Thoracic aorta (tissue), 2 donors: ENCODE results near the gene FBXW9. TPM values are rescaled to one million over a fixed set of nuclear protein-coding genes. Genes with fewer than 3 reads are reported as not detected.
A peak's percentile ranks its signal among the peaks of the same experiment; 100 is the strongest.
"Not testable (repeated sequence)": the region's sequence is repeated elsewhere in the genome, so short reads cannot be mapped to it uniquely, and the experiment has no call there.

Experiments
- ATAC-seq: fragments of 150-250 bp; one replicate; pipeline ENCODE4 v1.8.0; 2017; ENCODE audit warnings: low read depth; ENCODE audit not compliant: insufficient number of reproducible peaks, low FRiP score
- DNase-seq: peaks from one replicate; pipeline ENCODE4 v3.0.0-alpha.2; 2020; ENCODE audit warnings: low spot score
- H3K27ac ChIP-seq, 2 donors: fragments of 200-600 bp; sonication (generic); 1 replicate in 1 of 2; 2 replicates in 1 of 2; pipeline ENCODE4 v1.5.1; 2016; ENCODE audit warnings: mild to moderate bottlenecking in 2 of 2, moderate library complexity in 2 of 2
- H3K27me3 ChIP-seq: fragments of 200-600 bp; sonication (generic); replicated peaks from 2 replicates; pipeline ENCODE4 v1.6.0; 2016; ENCODE audit warnings: mild to moderate bottlenecking; ENCODE audit not compliant: insufficient read depth
- H3K36me3 ChIP-seq: fragments of 200-600 bp; sonication (generic); one replicate; pipeline ENCODE4 v1.5.1; 2016
- H3K4me1 ChIP-seq, 2 donors: fragments of 200-600 bp; sonication (generic); 1 replicate in 1 of 2; 2 replicates in 1 of 2; pipeline versions ENCODE4 v1.5.1 to v1.6.0; 2016; ENCODE audit warnings: low read depth in 2 of 2, mild to moderate bottlenecking in 1 of 2; ENCODE audit not compliant: control insufficient read depth in 1 of 2
- H3K4me3 ChIP-seq: fragments of 200-600 bp; sonication (generic); 2 replicates; pipeline ENCODE4 v1.5.1; 2016; ENCODE audit warnings: mild to moderate bottlenecking
- H3K9me3 ChIP-seq: fragments of 200-600 bp; sonication (generic); 2 replicates; pipeline ENCODE4 v1.5.1; 2016
- total RNA-seq, 2 donors: library from RNA; depleted of rRNA; stranded (reverse); fragments of >200 nt; gene quantifications; one replicate each; pipeline versions ENCODE4 v1.1.0 to v1.2.3, GENCODE V29; 2016
- TF ChIP-seq, protein P1 (sequence below): fragments of 200-600 bp; sonication (generic); IDR thresholded peaks from one replicate; pipeline ENCODE4 v1.5.1; 2019; ENCODE audit warnings: antibody characterized with exemption

The FBXW9 gene
- total RNA-seq, 2 donors from 2014 or later = 3.0 to 3.9 TPM

DNA sequence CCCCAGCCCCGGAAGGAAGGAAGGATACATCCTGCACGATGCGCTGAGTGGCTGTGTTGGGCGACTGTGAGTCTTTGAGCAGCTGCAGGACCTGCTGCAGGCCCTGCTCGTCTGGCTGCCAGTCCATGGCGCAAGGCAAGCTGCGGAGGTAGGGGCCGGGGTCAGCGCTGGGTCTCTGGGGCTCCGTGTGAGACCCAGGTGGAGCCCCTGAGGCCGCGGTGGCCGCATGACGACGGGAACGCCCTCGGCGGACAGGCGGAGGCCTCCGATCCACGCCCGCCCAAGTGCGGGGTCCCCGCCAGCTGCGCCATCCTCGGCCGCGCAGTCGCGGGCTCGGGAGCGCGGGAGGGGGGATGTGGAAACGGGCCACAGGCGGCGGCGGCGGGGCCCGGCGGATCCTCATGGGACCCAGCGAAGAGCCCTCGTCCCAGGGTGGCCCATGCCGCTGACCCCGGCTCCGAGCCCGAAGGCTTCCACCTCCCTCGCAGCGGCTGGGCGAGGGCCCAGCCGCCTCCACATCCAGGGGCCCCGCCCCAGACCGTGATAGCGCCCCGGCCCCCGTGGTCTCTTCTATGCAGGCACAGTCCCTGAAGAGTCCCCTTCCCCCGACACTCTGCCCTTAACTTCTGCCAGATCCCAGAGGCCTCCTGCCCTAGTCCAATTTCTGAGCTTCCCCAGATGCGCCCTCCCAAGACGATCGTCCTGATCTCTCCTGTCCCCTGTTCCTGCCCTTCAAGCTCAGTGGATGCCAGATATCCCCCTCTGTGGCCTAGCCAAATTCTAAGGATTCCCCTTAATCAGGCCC, 24.6 kb upstream of the FBXW9 start:
- no peak for ATAC-seq
- peak overlapping the region; percentile 94 for H3K4me3 ChIP-seq
- H3K27ac ChIP-seq = peak overlapping the region; percentile 95 to 96
- DNase-seq = no peak
- no peaks in the 10 kb centered on the region for H3K27me3 ChIP-seq
- H3K4me1 ChIP-seq = peaks cover 21 to 39% of the 10 kb centered on the region in 2 donors
- peaks cover 20% of the 10 kb centered on the region for H3K36me3 ChIP-seq
- TF ChIP-seq, protein P1, sequence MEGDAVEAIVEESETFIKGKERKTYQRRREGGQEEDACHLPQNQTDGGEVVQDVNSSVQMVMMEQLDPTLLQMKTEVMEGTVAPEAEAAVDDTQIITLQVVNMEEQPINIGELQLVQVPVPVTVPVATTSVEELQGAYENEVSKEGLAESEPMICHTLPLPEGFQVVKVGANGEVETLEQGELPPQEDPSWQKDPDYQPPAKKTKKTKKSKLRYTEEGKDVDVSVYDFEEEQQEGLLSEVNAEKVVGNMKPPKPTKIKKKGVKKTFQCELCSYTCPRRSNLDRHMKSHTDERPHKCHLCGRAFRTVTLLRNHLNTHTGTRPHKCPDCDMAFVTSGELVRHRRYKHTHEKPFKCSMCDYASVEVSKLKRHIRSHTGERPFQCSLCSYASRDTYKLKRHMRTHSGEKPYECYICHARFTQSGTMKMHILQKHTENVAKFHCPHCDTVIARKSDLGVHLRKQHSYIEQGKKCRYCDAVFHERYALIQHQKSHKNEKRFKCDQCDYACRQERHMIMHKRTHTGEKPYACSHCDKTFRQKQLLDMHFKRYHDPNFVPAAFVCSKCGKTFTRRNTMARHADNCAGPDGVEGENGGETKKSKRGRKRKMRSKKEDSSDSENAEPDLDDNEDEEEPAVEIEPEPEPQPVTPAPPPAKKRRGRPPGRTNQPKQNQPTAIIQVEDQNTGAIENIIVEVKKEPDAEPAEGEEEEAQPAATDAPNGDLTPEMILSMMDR = no peak
- no peaks in the 10 kb centered on the region for H3K9me3 ChIP-seq

DNA sequence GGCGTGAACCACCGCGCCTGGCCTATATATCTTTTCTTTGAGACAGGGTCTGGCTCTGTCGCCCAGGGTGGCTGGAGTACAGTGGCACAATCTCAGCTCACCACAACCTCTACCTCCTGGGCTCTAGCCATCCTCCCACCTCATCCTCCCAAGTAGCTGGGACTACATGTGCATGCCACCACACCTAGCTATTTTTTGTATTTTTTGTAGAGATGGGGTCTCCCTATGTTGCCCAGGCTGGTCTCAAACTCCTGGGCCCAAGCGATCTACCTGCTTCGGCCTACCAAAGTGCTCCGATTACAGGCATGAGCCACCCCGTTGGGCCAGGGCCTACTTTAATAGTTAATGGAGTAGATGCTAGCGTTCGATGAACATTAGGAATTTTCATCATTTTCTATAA, 23.9 kb upstream of the FBXW9 start:
- DNase-seq = no peak
- Histone ChIP-seq H3K4me3 (peak overlapping the region; percentile 94), H3K27ac (peak overlapping the region; percentile 95 to 96), H3K9me3 (no peaks in the 10 kb centered on the region), H3K27me3 (no peaks in the 10 kb centered on the region), H3K4me1 (peaks cover 21 to 39% of the 10 kb centered on the region in 2 donors), H3K36me3 (peaks cover 27% of the 10 kb centered on the region)
- ATAC-seq = no peak
- TF ChIP-seq, protein P1 = no peak

DNA sequence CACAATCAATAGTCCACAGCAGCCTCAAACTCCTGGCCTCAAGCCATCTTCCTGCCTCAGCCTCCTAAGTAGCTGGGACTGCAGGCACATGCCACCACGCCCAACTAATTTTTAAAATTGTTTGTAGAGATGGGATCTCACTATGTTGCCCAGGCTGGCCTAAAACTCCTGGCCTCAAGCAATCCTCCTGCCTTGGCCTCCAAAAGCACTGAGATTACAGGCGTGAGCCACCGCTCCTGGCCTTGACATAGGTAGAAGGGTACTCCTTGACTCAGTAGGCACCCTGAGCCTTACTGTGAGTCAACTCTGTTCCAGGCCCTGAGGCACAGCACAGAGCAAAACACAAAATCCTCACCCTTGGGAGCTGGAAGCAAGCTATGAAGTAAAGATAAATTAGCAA, 19.5 kb upstream of the FBXW9 start:
- Histone ChIP-seq H3K36me3 (peaks cover 68% of the 10 kb centered on the region), H3K27ac (no peak overlapping the region), H3K4me1 (peaks cover 10 to 12% of the 10 kb centered on the region in 2 donors), H3K9me3 (no peaks in the 10 kb centered on the region), H3K27me3 (no peaks in the 10 kb centered on the region), H3K4me3 (no peak overlapping the region)
- DNase-seq (no peak), ATAC-seq (no peak)
- TF ChIP-seq, protein P1 = no peak

DNA sequence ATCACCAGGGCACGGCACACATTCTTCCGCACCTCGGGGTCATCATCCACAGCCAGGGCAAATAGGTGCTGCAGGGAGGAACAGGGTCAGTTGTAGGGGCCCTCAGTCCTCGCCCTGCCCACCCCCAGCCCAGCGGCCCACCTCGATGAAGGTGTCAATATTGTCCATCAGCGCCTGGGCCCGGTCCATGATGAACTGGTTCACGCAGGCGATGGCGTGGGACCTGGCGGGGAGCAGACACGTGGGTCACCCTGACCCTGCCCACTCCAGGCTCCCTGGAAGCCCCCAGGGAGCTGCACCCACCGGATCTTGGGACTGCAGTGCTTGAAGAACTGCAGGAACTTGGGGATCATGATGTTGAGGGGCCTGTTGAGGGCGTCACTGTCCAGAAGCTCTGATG, 18.7 kb upstream of the FBXW9 start:
- no peak overlapping the region for H3K27ac ChIP-seq
- H3K4me3 ChIP-seq = no peak overlapping the region
- ATAC-seq (no peak), DNase-seq (no peak)
- peaks cover 76% of the 10 kb centered on the region for H3K36me3 ChIP-seq
- TF ChIP-seq, protein P1 = no peak
- H3K9me3 ChIP-seq = no peaks in the 10 kb centered on the region
- peaks cover 2 to 3% of the 10 kb centered on the region in 2 donors for H3K4me1 ChIP-seq
- H3K27me3 ChIP-seq = no peaks in the 10 kb centered on the region

DNA sequence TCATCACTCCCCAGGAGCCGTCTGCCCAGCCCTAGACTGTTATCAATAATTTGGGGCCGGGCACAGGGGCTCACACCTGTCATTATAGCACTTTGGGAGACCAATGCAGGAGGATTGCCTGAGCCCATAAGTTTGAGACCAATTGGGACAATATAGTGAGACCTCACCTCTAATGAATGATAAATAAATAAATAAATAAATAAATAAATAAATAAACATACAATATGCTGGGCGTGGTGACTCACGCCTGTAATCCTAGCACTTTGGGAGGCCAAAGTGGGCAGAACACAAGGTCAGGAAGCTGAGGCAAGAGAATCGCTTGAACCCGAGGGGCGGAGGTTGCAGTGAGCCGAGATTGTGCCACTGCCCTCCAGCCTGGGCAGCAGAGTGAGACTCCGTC, 16.9 kb upstream of the FBXW9 start:
- H3K36me3 ChIP-seq = peaks cover 81% of the 10 kb centered on the region

More for the DNA sequence above, 16.9 kb upstream of the FBXW9 start:
- H3K4me1 ChIP-seq, DNase-seq, H3K4me3 ChIP-seq, H3K27ac ChIP-seq, H3K9me3 ChIP-seq, H3K27me3 ChIP-seq, ATAC-seq: not testable (repeated sequence)
